ENCODE results near the gene LARP4. TPM values are rescaled to one million over a fixed set of nuclear protein-coding genes. Genes with fewer than 3 reads are reported as not detected.

The LARP4 gene
- total RNA-seq, 2 donors from 2014 or later = 53.3 to 53.8 TPM

- H3K4me1 ChIP-seq = no peaks in the 10 kb centered on the region
- intact Hi-C loops (cut with DNase I) = no loop called here
- no peaks in the 10 kb centered on the region for H3K9me3 ChIP-seq
- H3K4me3 ChIP-seq = no peak overlapping the region
- DNase-seq = no peak
- H3K27me3 ChIP-seq = no peaks in the 10 kb centered on the region
- TF ChIP-seq CTCF (IDR thresholded peaks at IDR 0.05) = no peak
- H3K9ac ChIP-seq (ENCODE audit: low read depth in 2 of 2, low read length in 2 of 2) = no peak overlapping the region
- no peak overlapping the region for H3K27ac ChIP-seq
- no peaks in the 10 kb centered on the region for H3K36me3 ChIP-seq
Measured at GRCh38 chr12:50452795-50453194, 52.1 kb downstream of the LARP4 start.

GRCh38 chr12:50453872-50454271, 53.2 kb downstream of the LARP4 start:
- DNase-seq = no peak
- no peak for TF ChIP-seq CTCF (IDR thresholded peaks at IDR 0.05)
- no peak overlapping the region for H3K4me3 ChIP-seq
- no peak overlapping the region for H3K9ac ChIP-seq (ENCODE audit: low read depth in 2 of 2, low read length in 2 of 2)
- H3K9me3 ChIP-seq = no peaks in the 10 kb centered on the region
- H3K27ac ChIP-seq = no peak overlapping the region
- intact Hi-C loops (cut with DNase I) = no loop called here
- H3K36me3 ChIP-seq = no peaks in the 10 kb centered on the region
- no peaks in the 10 kb centered on the region for H3K27me3 ChIP-seq
- no peaks in the 10 kb centered on the region for H3K4me1 ChIP-seq

GRCh38 chr12:50458606-50459005, 57.9 kb downstream of the LARP4 start:
- no peak for TF ChIP-seq CTCF (IDR thresholded peaks at IDR 0.05)
- H3K36me3 ChIP-seq = no peaks in the 10 kb centered on the region

GRCh38 chr12:50467439-50467838, 66.8 kb downstream of the LARP4 start:
- Histone ChIP-seq H3K27ac (no peak overlapping the region), H3K4me1 (no peaks in the 10 kb centered on the region), H3K9ac (ENCODE audit: low read depth in 2 of 2, low read length in 2 of 2) (no peak overlapping the region), H3K4me3 (no peak overlapping the region), H3K9me3 (no peaks in the 10 kb centered on the region), H3K36me3 (no peaks in the 10 kb centered on the region), H3K27me3 (no peaks in the 10 kb centered on the region)
- TF ChIP-seq CTCF (IDR thresholded peaks at IDR 0.05) = no peak
- no peak for DNase-seq
- intact Hi-C loops (cut with DNase I) = no loop called here

More at GRCh38 chr12:50458606-50459005, 57.9 kb downstream of the LARP4 start:
- intact Hi-C loops (cut with DNase I) = no loop called here
- H3K4me1 ChIP-seq = no peaks in the 10 kb centered on the region
- H3K27ac ChIP-seq = no peak overlapping the region
- H3K9me3 ChIP-seq = no peaks in the 10 kb centered on the region
- DNase-seq = no peak
- H3K4me3 ChIP-seq = no peak overlapping the region
- no peak overlapping the region for H3K9ac ChIP-seq (ENCODE audit: low read depth in 2 of 2, low read length in 2 of 2)
- H3K27me3 ChIP-seq = no peaks in the 10 kb centered on the region

- no peak for DNase-seq
- no peak overlapping the region for H3K27ac ChIP-seq
- no peaks in the 10 kb centered on the region for H3K4me1 ChIP-seq
- H3K9me3 ChIP-seq = no peaks in the 10 kb centered on the region
- no peak overlapping the region for H3K4me3 ChIP-seq
- H3K36me3 ChIP-seq = peaks cover 19% of the 10 kb centered on the region
- intact Hi-C loops (cut with DNase I) = no loop called here
- TF ChIP-seq CTCF (IDR thresholded peaks at IDR 0.05) = no peak
- H3K27me3 ChIP-seq = no peaks in the 10 kb centered on the region
- H3K9ac ChIP-seq (ENCODE audit: low read depth in 2 of 2, low read length in 2 of 2) = no peak overlapping the region
Measured at GRCh38 chr12:50477241-50477832, 76.7 kb downstream of the LARP4 start.
